ENCODE results near the gene RHOJ. TPM values are rescaled to one million over a fixed set of nuclear protein-coding genes. Genes with fewer than 3 reads are reported as not detected.

RHOJ gene
- polyA plus RNA-seq, 3 donors, result not detected

GRCh38 chr14:63288853-63289252, 84.6 kb downstream of the RHOJ start:
- H3K4me2 ChIP-seq (replicated peaks; ENCODE audit: extremely low read depth, low read length, poor library complexity, severe bottlenecking), result no peak overlapping the region
- no peak overlapping the region for H3K4me3 Mint-ChIP-seq
- no peaks in the 10 kb centered on the region for H3K9me3 Mint-ChIP-seq
- no peaks in the 10 kb centered on the region for H4K20me1 ChIP-seq (ENCODE audit: insufficient read depth, low read length)
- no peak overlapping the region for H3K9ac ChIP-seq (ENCODE audit: insufficient read depth, low read length, poor library complexity, severe bottlenecking)
- H3K36me3 ChIP-seq (replicated peaks in 1 of 2; ENCODE audit: control insufficient read depth in 1 of 2, insufficient read depth in 2 of 2, low read length in 2 of 2), result no peaks in the 10 kb centered on the region
- H3K79me2 ChIP-seq (ENCODE audit: insufficient read depth, low read length), result no peaks in the 10 kb centered on the region
- TF ChIP-seq CTCF (IDR thresholded peaks at IDR 0.05), result no peak
- no peaks in the 10 kb centered on the region for H3K4me1 Mint-ChIP-seq
- no peak overlapping the region for H2AFZ ChIP-seq (ENCODE audit: insufficient read depth, low read depth, low read length, poor library complexity, severe bottlenecking)
- H3K27ac Mint-ChIP-seq, result no peak overlapping the region
- H3K9me3 ChIP-seq (replicated peaks in 1 of 2; ENCODE audit: control insufficient read depth in 1 of 2, insufficient read depth in 1 of 2, low read length in 2 of 2), result no peaks in the 10 kb centered on the region
- DNase-seq, result no peak
- H3K36me3 Mint-ChIP-seq, result no peaks in the 10 kb centered on the region
- peaks cover 0 to 3% of the 10 kb centered on the region in 2 donors for H3K27me3 ChIP-seq (ENCODE audit: control insufficient read depth in 2 of 2, insufficient read depth in 2 of 2, low read length in 2 of 2)
- no peak overlapping the region for H3K4me3 ChIP-seq (replicated peaks in 1 of 3; ENCODE audit: low read depth in 2 of 3, low read length in 3 of 3)
- H3K27ac ChIP-seq (ENCODE audit: low read depth in 1 of 2, low read length in 2 of 2), result no peak overlapping the region
- no peaks in the 10 kb centered on the region for H3K4me1 ChIP-seq (ENCODE audit: control insufficient read depth in 1 of 2, insufficient read depth in 2 of 2, low read length in 2 of 2)
- H3K27me3 Mint-ChIP-seq (ENCODE audit: low read depth in 3 of 3), result peaks cover 0 to 6% (median 0%) of the 10 kb centered on the region in 3 donors
- no CpG with 5 or more reads among the region's 1 CpG for WGBS (ENCODE audit: insufficient coverage)
- intact Hi-C loops (cut with micrococcal nuclease), result no loop called here

GRCh38 chr14:63290741-63291430, 86.6 kb downstream of the RHOJ start:
- Histone ChIP-seq H2AFZ (ENCODE audit: insufficient read depth, low read depth, low read length, poor library complexity, severe bottlenecking) (no peak overlapping the region), H4K20me1 (ENCODE audit: insufficient read depth, low read length) (no peaks in the 10 kb centered on the region), H3K36me3 (replicated peaks in 1 of 2; ENCODE audit: control insufficient read depth in 1 of 2, insufficient read depth in 2 of 2, low read length in 2 of 2) (no peaks in the 10 kb centered on the region), H3K9ac (ENCODE audit: insufficient read depth, low read length, poor library complexity, severe bottlenecking) (no peak overlapping the region), H3K4me1 (ENCODE audit: control insufficient read depth in 1 of 2, insufficient read depth in 2 of 2, low read length in 2 of 2) (no peaks in the 10 kb centered on the region), H3K79me2 (ENCODE audit: insufficient read depth, low read length) (no peaks in the 10 kb centered on the region), H3K27ac (ENCODE audit: low read depth in 1 of 2, low read length in 2 of 2) (no peak overlapping the region), H3K4me3 (replicated peaks in 1 of 3; ENCODE audit: low read depth in 2 of 3, low read length in 3 of 3) (no peak overlapping the region), H3K4me2 (replicated peaks; ENCODE audit: extremely low read depth, low read length, poor library complexity, severe bottlenecking) (no peak overlapping the region), H3K27me3 (ENCODE audit: control insufficient read depth in 2 of 2, insufficient read depth in 2 of 2, low read length in 2 of 2) (no peaks in the 10 kb centered on the region), H3K9me3 (replicated peaks in 1 of 2; ENCODE audit: control insufficient read depth in 1 of 2, insufficient read depth in 1 of 2, low read length in 2 of 2) (no peaks in the 10 kb centered on the region)
- Mint-ChIP-seq H3K4me3 (no peak overlapping the region), H3K27me3 (ENCODE audit: low read depth in 3 of 3) (peaks cover 0 to 6% (median 0%) of the 10 kb centered on the region in 3 donors), H3K9me3 (peaks cover 0 to 2% (median 0%) of the 10 kb centered on the region in 7 donors), H3K36me3 (no peaks in the 10 kb centered on the region), H3K4me1 (no peaks in the 10 kb centered on the region), H3K27ac (no peak overlapping the region)
- TF ChIP-seq CTCF (IDR thresholded peaks at IDR 0.05), result no peak
- intact Hi-C loops (cut with micrococcal nuclease), result no loop called here
- WGBS (ENCODE audit: insufficient coverage), result 84% methylated on average over 7 of the region's 12 CpGs
- DNase-seq, result no peak

Measured in CD14-positive monocyte (primary cell).